Astrocyte (in vitro differentiated cells and primary cell): ENCODE results near the gene PTPRD. TPM values are rescaled to one million over a fixed set of nuclear protein-coding genes. Genes with fewer than 3 reads are reported as not detected.

ENCODE experiments used
- DNase-seq: peaks from one replicate; pipeline ENCODE4 v3.0.0-alpha.2; 2010; ENCODE audit warnings: low read depth
- FAIRE-seq: peaks from 2 replicates; lab custom pipeline; 2011; peaks lifted over from hg19 to GRCh38; lab: Jason Lieb, UNC
- H2AFZ ChIP-seq: 2 replicates; pipeline ENCODE4 v1.6.0; 2012; ENCODE audit warnings: low read depth, low read length, inconsistent platforms
- H3K27ac ChIP-seq: 2 replicates; pipeline ENCODE4 v1.5.1; 2011; ENCODE audit warnings: low read depth, low read length, inconsistent platforms
- H3K27me3 ChIP-seq: 2 replicates; pipeline ENCODE4 v1.6.0; 2011; ENCODE audit warnings: low read length, inconsistent platforms; ENCODE audit not compliant: insufficient read depth
- H3K36me3 ChIP-seq: 2 replicates; pipeline ENCODE4 v1.5.1; 2011; ENCODE audit warnings: low read length, inconsistent platforms; ENCODE audit not compliant: insufficient read depth
- H3K4me1 ChIP-seq: 2 replicates; pipeline ENCODE4 v1.5.1; 2011; ENCODE audit warnings: low read length, inconsistent platforms; ENCODE audit not compliant: insufficient read depth
- H3K4me2 ChIP-seq: 2 replicates; pipeline ENCODE4 v1.6.0; 2012; ENCODE audit warnings: low read length, inconsistent platforms
- H3K4me3 ChIP-seq: 2 replicates; pipeline ENCODE4 v1.5.1; 2011; ENCODE audit warnings: low read depth, mild to moderate bottlenecking, low read length, inconsistent platforms; ENCODE audit not compliant: insufficient read depth
- H3K79me2 ChIP-seq: 2 replicates; pipeline ENCODE4 v1.6.0; 2012; ENCODE audit warnings: mild to moderate bottlenecking, low read length, inconsistent platforms; ENCODE audit not compliant: insufficient read depth
- H3K9ac ChIP-seq: 2 replicates; pipeline ENCODE4 v1.6.0; 2012; ENCODE audit warnings: mild to moderate bottlenecking, low read length, inconsistent platforms
- H3K9me3 ChIP-seq: 2 replicates; pipeline ENCODE4 v1.5.1; 2012; ENCODE audit warnings: low read depth, mild to moderate bottlenecking, low read length, inconsistent platforms; ENCODE audit not compliant: insufficient read depth
- H4K20me1 ChIP-seq: 2 replicates; pipeline ENCODE4 v1.6.0; 2012; ENCODE audit warnings: low read length, inconsistent platforms; ENCODE audit not compliant: insufficient read depth
- H3K27ac Mint-ChIP-seq: one replicate; pipeline ENCODE4 v1.8.0; 2021; ENCODE audit warnings: mild to moderate bottlenecking, mixed read lengths; ENCODE audit not compliant: unreplicated experiment
- H3K27me3 Mint-ChIP-seq: one replicate; pipeline ENCODE4 v1.8.0; 2021; ENCODE audit warnings: low read depth, mixed read lengths; ENCODE audit not compliant: unreplicated experiment
- H3K36me3 Mint-ChIP-seq: one replicate; pipeline ENCODE4 v1.8.0; 2021; ENCODE audit warnings: low read depth, mixed read lengths; ENCODE audit not compliant: unreplicated experiment
- H3K4me1 Mint-ChIP-seq: one replicate; pipeline ENCODE4 v1.8.0; 2021; ENCODE audit warnings: low read depth, mixed read lengths; ENCODE audit not compliant: unreplicated experiment
- H3K4me3 Mint-ChIP-seq: one replicate; pipeline ENCODE4 v1.8.0; 2021; ENCODE audit warnings: mild to moderate bottlenecking, moderate library complexity, mixed read lengths; ENCODE audit not compliant: unreplicated experiment
- H3K9me3 Mint-ChIP-seq: one replicate; pipeline ENCODE4 v1.8.0; 2021; ENCODE audit warnings: mild to moderate bottlenecking, mixed read lengths; ENCODE audit not compliant: unreplicated experiment
- EZH2 ChIP-seq: IDR thresholded peaks from 2 replicates; pipeline ENCODE4 v1.6.1; 2012; ENCODE audit warnings: mild to moderate bottlenecking, low read length, inconsistent platforms; ENCODE audit not compliant: insufficient read depth
- total RNA-seq: library from RNA; stranded (reverse); gene quantifications from 2 replicates; pipeline ENCODE4 v1.2.1, GENCODE V29; 2021
- TF ChIP-seq, protein P1 (sequence below): IDR thresholded peaks from 2 replicates; pipeline ENCODE4 v1.5.1; 2011; ENCODE audit warnings: low read depth, mild to moderate bottlenecking, inconsistent platforms, low read length, moderate library complexity; ENCODE audit not compliant: insufficient read depth

Gene PTPRD
- total RNA-seq, 1 donor from 2014 or later = 88.1 TPM

DNA sequence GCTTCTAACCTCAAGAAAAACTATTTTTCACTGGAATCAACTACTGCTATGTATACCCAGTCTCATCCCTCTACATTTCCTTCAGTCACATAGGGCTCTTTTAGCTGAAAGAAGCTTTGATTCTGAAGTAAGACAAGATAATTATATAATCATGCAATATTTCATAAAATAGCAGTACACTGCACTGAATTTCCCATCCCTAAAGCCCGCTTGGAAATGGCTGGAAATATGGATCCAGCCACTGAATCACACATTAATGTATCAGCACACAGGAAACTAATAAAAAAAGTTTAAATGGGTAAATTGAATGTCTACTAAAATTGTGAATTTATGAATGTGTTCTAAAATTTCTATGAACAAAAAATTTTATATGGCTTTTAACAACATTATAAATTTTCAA is 808.7 kb downstream of the PTPRD start:
- Mint-ChIP-seq H3K36me3 (no peaks in the 10 kb centered on the region), H3K27ac (no peak overlapping the region), H3K4me1 (no peaks in the 10 kb centered on the region), H3K4me3 (no peak overlapping the region), H3K9me3 (no peaks in the 10 kb centered on the region), H3K27me3 (peaks cover 2% of the 10 kb centered on the region)
- FAIRE-seq = no peak
- TF ChIP-seq EZH2 = no peak
- TF ChIP-seq, protein P1, sequence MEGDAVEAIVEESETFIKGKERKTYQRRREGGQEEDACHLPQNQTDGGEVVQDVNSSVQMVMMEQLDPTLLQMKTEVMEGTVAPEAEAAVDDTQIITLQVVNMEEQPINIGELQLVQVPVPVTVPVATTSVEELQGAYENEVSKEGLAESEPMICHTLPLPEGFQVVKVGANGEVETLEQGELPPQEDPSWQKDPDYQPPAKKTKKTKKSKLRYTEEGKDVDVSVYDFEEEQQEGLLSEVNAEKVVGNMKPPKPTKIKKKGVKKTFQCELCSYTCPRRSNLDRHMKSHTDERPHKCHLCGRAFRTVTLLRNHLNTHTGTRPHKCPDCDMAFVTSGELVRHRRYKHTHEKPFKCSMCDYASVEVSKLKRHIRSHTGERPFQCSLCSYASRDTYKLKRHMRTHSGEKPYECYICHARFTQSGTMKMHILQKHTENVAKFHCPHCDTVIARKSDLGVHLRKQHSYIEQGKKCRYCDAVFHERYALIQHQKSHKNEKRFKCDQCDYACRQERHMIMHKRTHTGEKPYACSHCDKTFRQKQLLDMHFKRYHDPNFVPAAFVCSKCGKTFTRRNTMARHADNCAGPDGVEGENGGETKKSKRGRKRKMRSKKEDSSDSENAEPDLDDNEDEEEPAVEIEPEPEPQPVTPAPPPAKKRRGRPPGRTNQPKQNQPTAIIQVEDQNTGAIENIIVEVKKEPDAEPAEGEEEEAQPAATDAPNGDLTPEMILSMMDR = no peak
- Histone ChIP-seq H3K36me3 (no peaks in the 10 kb centered on the region), H3K4me1 (no peaks in the 10 kb centered on the region), H3K27ac (no peak overlapping the region), H3K9ac (no peak overlapping the region), H3K4me2 (no peak overlapping the region), H3K4me3 (no peak overlapping the region), H3K9me3 (no peaks in the 10 kb centered on the region), H2AFZ (no peak overlapping the region), H4K20me1 (no peaks in the 10 kb centered on the region), H3K79me2 (no peaks in the 10 kb centered on the region), H3K27me3 (no peaks in the 10 kb centered on the region)
- DNase-seq = no peak

DNA sequence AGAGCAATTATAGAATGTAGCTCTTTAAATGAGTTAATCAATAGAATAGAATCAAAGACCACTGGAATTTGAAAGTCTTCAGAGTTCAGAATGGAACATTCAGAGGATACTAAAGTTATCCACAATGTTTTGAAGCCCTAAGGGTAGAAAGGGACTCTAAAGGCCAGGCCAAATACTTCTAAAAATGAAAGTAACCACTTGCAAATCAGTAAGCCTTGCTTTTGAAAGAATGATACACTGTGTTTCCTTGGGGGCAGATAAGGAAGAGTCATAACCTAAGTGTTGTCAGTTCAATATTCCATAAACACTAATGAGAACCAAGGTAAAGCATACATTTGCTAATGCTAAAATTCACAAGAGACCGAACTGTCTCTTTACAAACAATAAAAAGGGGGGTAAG is 813.5 kb downstream of the PTPRD start:
- TF ChIP-seq EZH2 = no peak
- TF ChIP-seq, protein P1 = no peak
- Histone ChIP-seq H2AFZ (no peak overlapping the region), H3K9me3 (no peaks in the 10 kb centered on the region), H3K36me3 (no peaks in the 10 kb centered on the region), H4K20me1 (no peaks in the 10 kb centered on the region), H3K4me1 (no peaks in the 10 kb centered on the region), H3K27ac (no peak overlapping the region), H3K79me2 (no peaks in the 10 kb centered on the region), H3K9ac (no peak overlapping the region), H3K27me3 (no peaks in the 10 kb centered on the region), H3K4me3 (no peak overlapping the region), H3K4me2 (no peak overlapping the region)
- Mint-ChIP-seq H3K27me3 (no peaks in the 10 kb centered on the region), H3K4me1 (no peaks in the 10 kb centered on the region), H3K4me3 (no peak overlapping the region), H3K9me3 (no peaks in the 10 kb centered on the region), H3K27ac (no peak overlapping the region), H3K36me3 (no peaks in the 10 kb centered on the region)
- FAIRE-seq (no peak), DNase-seq (no peak)

DNA sequence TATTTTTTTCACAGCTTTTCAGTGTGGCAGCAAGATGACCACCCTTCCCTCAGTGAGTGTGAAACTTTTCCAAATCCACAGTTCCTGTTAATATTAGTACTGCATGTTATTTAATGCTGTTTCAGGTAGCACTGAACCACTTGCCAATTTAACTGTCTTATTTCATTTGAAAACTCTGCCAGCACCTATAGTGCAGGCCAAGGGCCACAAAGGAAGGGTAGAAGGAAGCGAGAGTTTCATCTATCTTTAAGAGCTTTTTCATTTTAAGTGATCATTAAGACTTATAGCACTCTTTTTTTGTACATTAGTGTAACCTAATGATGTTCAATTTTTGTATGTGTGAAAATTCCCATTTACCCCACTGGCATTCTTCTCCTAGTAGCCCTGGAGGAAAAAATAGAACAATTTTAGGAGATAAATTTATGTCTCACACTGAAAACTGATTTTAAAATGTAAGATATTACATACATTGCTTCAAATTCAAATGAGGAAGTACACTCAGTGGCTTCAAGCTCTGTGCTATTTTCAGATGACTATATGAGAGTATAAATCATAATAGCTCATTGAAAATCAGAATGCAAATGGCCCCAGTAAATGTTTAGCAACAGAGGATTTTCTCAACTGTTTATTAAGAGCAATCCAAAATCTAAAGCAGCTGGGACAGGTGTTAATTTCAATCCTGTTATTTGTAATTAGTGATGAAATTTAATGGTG is 820.5 kb downstream of the PTPRD start:
- Mint-ChIP-seq H3K36me3 (no peaks in the 10 kb centered on the region), H3K27ac (no peak overlapping the region), H3K27me3 (no peaks in the 10 kb centered on the region), H3K9me3 (no peaks in the 10 kb centered on the region), H3K4me3 (no peak overlapping the region), H3K4me1 (no peaks in the 10 kb centered on the region)
- H4K20me1 ChIP-seq = no peaks in the 10 kb centered on the region
- no peaks in the 10 kb centered on the region for H3K79me2 ChIP-seq
- H3K4me1 ChIP-seq = no peaks in the 10 kb centered on the region
- no peak overlapping the region for H3K9ac ChIP-seq
- FAIRE-seq (no peak), DNase-seq (no peak)
- H3K27ac ChIP-seq = no peak overlapping the region
- H3K9me3 ChIP-seq = no peaks in the 10 kb centered on the region
- no peaks in the 10 kb centered on the region for H3K27me3 ChIP-seq
- H2AFZ ChIP-seq = no peak overlapping the region
- H3K4me2 ChIP-seq = no peak overlapping the region
- no peaks in the 10 kb centered on the region for H3K36me3 ChIP-seq
- TF ChIP-seq EZH2 = no peak
- TF ChIP-seq, protein P1 = no peak
- no peak overlapping the region for H3K4me3 ChIP-seq
